Astrocyte (in vitro differentiated cells and primary cell): ENCODE data around the gene CLCNKA.

Experiments
- EZH2 ChIP-seq: IDR thresholded peaks from 2 replicates; pipeline ENCODE4 v1.6.1; 2012; ENCODE audit warnings: mild to moderate bottlenecking, low read length, inconsistent platforms; ENCODE audit not compliant: insufficient read depth
- TF ChIP-seq, protein P1 (sequence below): IDR thresholded peaks from 2 replicates; pipeline ENCODE4 v1.5.1; 2011; ENCODE audit warnings: low read depth, mild to moderate bottlenecking, inconsistent platforms, low read length, moderate library complexity; ENCODE audit not compliant: insufficient read depth

- no peak for TF ChIP-seq EZH2
- TF ChIP-seq, protein P1, sequence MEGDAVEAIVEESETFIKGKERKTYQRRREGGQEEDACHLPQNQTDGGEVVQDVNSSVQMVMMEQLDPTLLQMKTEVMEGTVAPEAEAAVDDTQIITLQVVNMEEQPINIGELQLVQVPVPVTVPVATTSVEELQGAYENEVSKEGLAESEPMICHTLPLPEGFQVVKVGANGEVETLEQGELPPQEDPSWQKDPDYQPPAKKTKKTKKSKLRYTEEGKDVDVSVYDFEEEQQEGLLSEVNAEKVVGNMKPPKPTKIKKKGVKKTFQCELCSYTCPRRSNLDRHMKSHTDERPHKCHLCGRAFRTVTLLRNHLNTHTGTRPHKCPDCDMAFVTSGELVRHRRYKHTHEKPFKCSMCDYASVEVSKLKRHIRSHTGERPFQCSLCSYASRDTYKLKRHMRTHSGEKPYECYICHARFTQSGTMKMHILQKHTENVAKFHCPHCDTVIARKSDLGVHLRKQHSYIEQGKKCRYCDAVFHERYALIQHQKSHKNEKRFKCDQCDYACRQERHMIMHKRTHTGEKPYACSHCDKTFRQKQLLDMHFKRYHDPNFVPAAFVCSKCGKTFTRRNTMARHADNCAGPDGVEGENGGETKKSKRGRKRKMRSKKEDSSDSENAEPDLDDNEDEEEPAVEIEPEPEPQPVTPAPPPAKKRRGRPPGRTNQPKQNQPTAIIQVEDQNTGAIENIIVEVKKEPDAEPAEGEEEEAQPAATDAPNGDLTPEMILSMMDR, result no peak
These were observed 38.6 kb upstream of the CLCNKA start for GRCh38 chr1:15983275-15983674.
